Measurements from ENCODE around the gene NBL1.

Gene NBL1

DNA sequence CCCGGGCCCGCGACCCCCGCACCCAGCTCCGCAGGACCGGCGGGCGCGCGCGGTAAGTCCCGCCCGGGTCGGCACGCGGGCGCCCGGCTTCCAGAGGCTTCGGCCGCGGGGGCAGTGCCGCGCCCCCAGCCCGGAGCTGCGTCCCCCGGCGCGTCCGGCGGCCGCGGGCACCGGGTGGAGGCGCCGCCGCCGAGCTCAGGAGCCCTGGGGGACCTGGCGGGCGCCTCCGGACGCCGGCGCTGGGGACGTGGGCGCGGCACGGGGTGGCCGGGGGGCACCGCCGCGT is 227 bp downstream of the NBL1 start:
- no peak overlapping the region for H3K27ac ChIP-seq
- TF ChIP-seq, protein P1, sequence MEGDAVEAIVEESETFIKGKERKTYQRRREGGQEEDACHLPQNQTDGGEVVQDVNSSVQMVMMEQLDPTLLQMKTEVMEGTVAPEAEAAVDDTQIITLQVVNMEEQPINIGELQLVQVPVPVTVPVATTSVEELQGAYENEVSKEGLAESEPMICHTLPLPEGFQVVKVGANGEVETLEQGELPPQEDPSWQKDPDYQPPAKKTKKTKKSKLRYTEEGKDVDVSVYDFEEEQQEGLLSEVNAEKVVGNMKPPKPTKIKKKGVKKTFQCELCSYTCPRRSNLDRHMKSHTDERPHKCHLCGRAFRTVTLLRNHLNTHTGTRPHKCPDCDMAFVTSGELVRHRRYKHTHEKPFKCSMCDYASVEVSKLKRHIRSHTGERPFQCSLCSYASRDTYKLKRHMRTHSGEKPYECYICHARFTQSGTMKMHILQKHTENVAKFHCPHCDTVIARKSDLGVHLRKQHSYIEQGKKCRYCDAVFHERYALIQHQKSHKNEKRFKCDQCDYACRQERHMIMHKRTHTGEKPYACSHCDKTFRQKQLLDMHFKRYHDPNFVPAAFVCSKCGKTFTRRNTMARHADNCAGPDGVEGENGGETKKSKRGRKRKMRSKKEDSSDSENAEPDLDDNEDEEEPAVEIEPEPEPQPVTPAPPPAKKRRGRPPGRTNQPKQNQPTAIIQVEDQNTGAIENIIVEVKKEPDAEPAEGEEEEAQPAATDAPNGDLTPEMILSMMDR (conservative IDR thresholded peaks at IDR 0.05): no peak
- TF ChIP-seq ZFX (IDR thresholded peaks at IDR 0.05): no peak

DNA sequence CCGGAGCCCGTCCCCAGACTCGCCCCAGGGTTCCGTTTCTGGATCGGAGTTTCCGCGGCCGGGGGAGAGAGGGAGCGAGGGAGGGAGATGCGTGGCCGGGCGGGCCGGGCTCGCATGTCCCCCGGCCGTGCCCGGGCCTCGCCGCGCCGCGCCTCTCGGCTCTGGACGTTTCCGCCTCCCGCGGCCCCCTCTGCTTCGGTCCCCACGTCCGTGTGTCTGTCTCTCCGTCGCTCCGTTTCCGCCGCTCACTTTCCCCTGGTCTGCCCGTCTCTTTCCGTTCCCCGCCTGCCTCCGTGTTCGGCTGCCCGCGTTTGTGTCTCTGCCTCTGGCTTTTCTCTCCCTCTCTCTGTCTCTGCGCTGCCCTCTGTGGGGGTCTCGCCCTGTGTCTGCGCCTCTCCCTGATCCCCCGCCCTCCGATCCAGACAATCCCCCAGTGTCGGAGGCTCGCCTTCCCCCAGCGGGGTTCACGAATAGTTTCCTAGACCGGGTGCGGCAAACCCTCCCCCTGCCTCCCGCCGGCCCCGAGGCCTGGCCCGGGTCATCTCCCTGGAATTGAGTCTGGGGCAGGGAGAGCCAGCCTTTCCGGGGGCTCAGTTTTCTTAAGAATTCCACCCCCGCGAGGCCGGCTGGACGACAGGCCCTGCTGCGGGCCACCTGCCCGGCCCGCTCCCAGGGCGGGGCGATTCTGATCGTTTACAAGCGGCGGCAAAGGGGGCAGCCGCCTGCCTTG is 735 bp downstream of the NBL1 start:
- TF ChIP-seq, protein P1 (conservative IDR thresholded peaks at IDR 0.05): no peak
- no peak for TF ChIP-seq ZFX (IDR thresholded peaks at IDR 0.05)
- H3K27ac ChIP-seq: no peak overlapping the region

DNA sequence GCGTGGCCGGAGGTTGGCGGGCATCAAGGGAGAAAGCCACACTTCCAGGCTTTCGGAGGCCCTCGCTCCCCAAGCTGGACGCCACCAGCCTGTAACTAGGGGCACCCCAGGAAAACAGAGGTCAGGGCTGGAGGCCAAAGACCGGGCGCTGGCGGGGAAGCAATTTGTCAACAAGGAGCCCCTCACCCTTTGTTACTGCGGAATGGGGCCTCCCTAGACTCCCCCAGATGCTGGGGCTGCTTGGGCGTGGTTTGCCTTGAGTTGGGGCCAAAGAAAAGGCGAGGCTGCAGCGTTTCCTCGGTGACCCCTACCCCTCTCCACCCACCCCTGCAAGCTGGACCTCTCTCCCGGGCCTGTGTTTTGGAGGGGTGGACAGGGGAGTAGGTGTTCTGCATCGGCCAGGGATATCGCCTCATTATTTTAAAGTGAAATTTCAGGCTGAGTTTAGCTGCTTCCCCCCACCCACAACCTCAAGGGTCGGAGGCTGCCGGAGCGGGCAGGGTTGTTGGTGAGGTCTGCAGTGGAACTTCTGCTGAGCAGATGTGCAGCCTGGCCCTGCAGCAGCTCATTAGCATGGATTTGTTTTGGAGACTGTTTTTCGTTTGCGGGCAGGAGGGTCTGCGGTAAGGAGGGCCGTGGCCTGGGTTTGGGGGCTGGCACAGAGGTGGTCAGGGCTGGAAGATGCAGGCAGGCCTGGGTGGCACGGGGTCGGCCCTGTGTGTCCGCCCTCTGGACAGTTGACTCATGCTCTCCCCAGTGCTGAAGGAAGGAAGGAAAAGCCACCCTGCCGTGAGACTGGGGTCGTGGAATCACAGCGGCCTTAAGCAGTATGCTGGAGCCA is 1.5 kb downstream of the NBL1 start:
- TF ChIP-seq ZFX (IDR thresholded peaks at IDR 0.05): no peak
- TF ChIP-seq, protein P1 (conservative IDR thresholded peaks at IDR 0.05): no peak
- H3K27ac ChIP-seq: no peak overlapping the region

DNA sequence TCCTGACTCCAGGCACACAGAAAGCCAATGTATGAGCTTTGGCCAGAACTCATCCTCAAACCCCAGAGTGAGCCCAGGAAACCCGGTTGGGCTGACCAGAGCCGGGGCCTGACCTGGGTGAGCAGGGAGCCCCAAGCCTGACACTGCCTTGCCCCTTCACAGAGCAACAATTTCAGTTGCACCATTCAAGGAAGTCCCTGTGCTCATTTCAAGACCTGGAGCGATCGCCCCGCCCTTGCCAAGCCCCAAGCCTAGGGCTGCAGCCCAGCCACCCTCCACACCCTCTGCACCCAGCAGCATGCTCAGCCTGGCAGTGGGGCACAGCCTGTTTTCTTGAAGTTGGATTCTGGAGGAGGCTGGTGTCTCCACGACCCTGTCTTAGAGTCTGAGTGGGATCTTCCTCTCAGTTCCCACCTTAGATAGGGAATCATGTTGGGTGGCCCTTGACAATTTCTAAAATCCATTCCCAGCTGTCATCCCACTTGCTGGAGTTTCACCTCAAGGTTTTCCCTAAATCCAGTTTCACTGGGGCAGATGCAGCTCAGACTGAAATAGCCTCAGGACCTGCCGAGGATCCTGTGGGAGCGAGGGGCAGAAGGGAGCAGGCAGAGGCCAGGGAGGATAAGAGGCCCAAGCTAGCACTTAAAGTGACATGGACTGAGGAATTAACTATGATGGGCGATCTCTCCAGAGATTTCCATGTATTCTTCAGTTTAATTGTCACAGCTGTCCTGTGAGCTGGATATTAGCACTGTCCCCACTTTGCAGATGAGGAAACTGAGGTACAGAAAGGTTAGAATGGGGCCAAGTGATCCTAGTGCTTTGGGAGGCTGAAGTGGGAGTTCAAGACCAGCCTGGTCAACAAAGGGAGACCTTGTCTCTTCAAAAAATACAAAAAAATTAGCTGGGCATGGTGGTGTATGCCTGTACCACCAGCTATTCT is 2.5 kb downstream of the NBL1 start:
- H3K27ac ChIP-seq: no peak overlapping the region
- TF ChIP-seq ZFX (IDR thresholded peaks at IDR 0.05): no peak
- TF ChIP-seq, protein P1 (conservative IDR thresholded peaks at IDR 0.05): no peak

DNA sequence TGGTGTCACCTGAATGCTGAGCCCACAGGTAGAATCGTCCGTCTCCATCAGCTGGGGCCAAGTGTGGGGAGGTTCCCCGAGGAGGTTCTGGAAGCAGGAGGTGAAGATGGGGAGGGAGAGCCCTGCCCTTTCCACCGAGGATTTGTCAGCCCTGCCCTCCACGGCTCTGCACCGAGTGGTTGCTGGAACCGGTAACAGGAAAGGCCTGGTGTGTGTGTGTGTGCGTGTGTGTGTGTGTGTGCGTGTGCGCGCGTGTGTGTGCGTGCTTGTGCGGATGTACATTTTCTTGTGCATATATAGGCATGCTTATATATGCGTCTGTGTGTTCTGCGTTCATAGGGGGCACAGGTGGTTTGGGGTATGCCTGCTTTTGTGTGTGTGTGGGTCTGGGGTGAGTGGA is 3.5 kb downstream of the NBL1 start:
- no peak overlapping the region for H3K27ac ChIP-seq
- no peak for TF ChIP-seq ZFX (IDR thresholded peaks at IDR 0.05)
- TF ChIP-seq, protein P1 (conservative IDR thresholded peaks at IDR 0.05): no peak

DNA sequence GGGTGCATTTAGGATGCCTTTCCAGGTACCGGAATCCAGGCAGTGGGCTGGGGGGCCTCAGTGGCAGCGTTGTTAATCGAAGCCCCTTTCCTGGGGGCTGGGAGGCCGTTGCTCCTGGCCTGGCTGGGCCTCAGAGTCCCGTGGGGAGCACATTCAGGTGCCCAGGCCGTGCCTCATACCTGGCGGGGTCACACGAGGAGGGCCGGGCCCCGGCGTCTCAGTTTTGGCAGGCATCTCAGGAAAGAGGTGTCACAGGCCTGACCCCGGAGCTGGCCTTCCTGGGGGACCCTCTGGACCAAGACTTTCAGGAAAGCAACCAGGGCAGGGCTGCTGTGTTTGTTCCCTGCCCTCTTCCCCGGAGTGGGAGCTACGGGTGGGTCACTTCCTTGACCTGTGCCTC is 4.1 kb downstream of the NBL1 start:
- no peak overlapping the region for H3K27ac ChIP-seq
- TF ChIP-seq, protein P1 (conservative IDR thresholded peaks at IDR 0.05): no peak
- TF ChIP-seq ZFX (IDR thresholded peaks at IDR 0.05): no peak
